Chondrocyte (in vitro differentiated cells): ENCODE measurements around the gene COL5A1. TPM values are rescaled to one million over a fixed set of nuclear protein-coding genes. Genes with fewer than 3 reads are reported as not detected.

Experiments
- DNase-seq: peaks from one replicate; pipeline ENCODE4 v3.0.0; 2021; ENCODE audit warnings: mixed read lengths, low spot score
- H3K27ac Mint-ChIP-seq: one replicate; pipeline ENCODE4 v1.8.0; 2021; ENCODE audit warnings: mild to moderate bottlenecking, moderate library complexity, mixed read lengths; ENCODE audit not compliant: unreplicated experiment
- H3K27me3 Mint-ChIP-seq: 2 replicates; pipeline ENCODE4 v1.8.0; 2021; ENCODE audit warnings: low read depth, mixed read lengths
- H3K36me3 Mint-ChIP-seq: 2 replicates; pipeline ENCODE4 v1.8.0; 2021; ENCODE audit warnings: low read depth, mixed read lengths
- H3K4me1 Mint-ChIP-seq: 2 replicates; pipeline ENCODE4 v1.8.0; 2021; ENCODE audit warnings: low read depth, mild to moderate bottlenecking, mixed read lengths
- H3K4me3 Mint-ChIP-seq: one replicate; pipeline ENCODE4 v1.8.0; 2021; ENCODE audit warnings: mild to moderate bottlenecking, moderate library complexity, mixed read lengths; ENCODE audit not compliant: unreplicated experiment
- H3K9me3 Mint-ChIP-seq: 2 replicates; pipeline ENCODE4 v1.8.0; 2021; ENCODE audit warnings: low read depth, mixed read lengths
- total RNA-seq: library from RNA; stranded (reverse); gene quantifications from 3 replicates; pipeline ENCODE4 v1.2.1, GENCODE V29; 2021
- TF ChIP-seq, protein P1 (sequence below): fragments of 200-600 bp; sonication (generic); IDR thresholded peaks from 2 replicates; pipeline ENCODE4 v1.5.0; 2021; ENCODE audit warnings: antibody characterized with exemption, mild to moderate bottlenecking, moderate library complexity

COL5A1 gene
- total RNA-seq, 1 donor from 2014 or later, result 2,235 TPM

DNA sequence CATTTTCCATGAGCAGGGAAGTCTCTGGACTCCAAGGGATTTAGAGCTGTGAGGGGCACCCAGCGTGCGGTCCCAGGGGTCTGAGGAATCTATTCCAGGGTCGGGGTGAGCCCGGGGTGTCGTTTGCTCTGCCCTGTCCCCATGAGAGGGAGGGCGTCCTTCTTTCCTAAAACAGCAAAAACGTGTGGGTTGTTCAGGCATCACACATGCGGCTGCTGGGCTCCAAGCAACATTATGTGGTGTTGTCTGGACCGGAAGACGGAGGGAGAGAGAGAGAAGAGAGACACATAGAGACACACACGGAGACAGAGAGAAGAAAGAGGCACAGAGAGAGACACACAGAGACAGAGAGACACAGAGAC, 42.7 kb upstream of the COL5A1 start:
- DNase-seq, result no peak
- H3K4me1 Mint-ChIP-seq, result peaks cover 27% of the 10 kb centered on the region
- H3K36me3 Mint-ChIP-seq, result no peaks in the 10 kb centered on the region
- H3K9me3 Mint-ChIP-seq, result no peaks in the 10 kb centered on the region
- H3K4me3 Mint-ChIP-seq, result no peak overlapping the region
- H3K27me3 Mint-ChIP-seq, result no peaks in the 10 kb centered on the region
- TF ChIP-seq, protein P1, sequence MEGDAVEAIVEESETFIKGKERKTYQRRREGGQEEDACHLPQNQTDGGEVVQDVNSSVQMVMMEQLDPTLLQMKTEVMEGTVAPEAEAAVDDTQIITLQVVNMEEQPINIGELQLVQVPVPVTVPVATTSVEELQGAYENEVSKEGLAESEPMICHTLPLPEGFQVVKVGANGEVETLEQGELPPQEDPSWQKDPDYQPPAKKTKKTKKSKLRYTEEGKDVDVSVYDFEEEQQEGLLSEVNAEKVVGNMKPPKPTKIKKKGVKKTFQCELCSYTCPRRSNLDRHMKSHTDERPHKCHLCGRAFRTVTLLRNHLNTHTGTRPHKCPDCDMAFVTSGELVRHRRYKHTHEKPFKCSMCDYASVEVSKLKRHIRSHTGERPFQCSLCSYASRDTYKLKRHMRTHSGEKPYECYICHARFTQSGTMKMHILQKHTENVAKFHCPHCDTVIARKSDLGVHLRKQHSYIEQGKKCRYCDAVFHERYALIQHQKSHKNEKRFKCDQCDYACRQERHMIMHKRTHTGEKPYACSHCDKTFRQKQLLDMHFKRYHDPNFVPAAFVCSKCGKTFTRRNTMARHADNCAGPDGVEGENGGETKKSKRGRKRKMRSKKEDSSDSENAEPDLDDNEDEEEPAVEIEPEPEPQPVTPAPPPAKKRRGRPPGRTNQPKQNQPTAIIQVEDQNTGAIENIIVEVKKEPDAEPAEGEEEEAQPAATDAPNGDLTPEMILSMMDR, result no peak
- H3K27ac Mint-ChIP-seq, result no peak overlapping the region

DNA sequence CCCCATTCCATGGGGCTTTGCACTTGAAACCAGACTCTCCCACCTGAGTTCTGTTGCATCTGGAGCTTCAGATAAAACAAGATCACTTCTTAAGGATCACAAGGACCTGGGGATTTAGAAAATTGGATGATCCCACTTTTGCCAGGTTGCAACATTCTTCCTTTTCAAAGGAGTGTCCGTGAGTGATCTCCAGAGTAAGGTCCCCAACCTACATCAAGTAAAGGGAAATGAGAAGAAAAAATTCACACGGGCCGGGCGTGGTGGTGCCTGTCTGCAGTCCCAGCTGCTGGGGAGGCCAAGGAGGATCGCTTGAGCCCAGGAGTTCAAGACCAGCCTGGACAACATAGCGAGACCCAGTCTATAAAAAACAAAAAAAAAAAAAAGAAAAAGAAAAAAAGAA, 41.2 kb upstream of the COL5A1 start:
- Mint-ChIP-seq H3K9me3 (no peaks in the 10 kb centered on the region), H3K36me3 (no peaks in the 10 kb centered on the region), H3K4me3 (no peak overlapping the region), H3K4me1 (peaks cover 39% of the 10 kb centered on the region), H3K27ac (peak overlapping the region; percentile 33), H3K27me3 (no peaks in the 10 kb centered on the region)
- TF ChIP-seq, protein P1, result no peak
- DNase-seq, result no peak

DNA sequence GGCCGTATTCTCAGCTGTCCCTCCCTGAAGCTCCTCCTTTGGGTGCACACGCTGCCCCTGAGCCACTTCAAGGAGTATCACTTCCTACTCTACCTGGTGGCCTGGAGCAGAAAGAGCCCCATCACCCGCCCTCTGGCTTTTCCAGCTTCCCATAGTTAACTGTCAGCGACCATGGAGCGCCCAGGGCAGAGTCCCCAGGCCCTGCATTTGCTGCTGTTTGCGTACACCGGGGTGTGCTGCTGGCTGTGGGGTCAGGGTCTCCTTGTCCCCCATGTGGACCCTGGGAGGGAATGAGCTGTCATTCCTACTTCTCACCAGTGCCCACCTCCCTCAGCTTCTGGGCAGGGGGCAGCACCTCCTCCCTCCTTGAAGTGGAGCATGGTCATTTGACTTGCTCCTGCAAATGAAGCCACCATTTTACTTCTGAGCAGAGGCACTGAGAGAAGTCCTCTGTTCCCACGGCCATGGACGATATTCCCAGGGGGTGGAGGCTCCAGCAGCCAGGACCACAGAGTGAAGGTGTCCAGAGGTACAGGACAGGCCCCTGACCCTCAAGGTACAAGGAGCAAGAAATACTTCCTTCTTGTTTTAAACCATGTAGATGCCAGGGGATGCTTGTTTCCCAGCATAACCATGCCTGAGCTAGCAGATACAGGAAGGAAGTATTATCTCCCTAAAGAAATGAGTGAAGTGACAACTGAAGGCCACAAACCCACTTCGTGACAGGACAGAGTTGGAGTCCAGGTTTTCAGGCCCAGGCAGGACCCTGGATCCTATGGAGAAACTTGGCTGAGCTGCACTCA, 40.6 kb upstream of the COL5A1 start:
- Mint-ChIP-seq H3K27ac (no peak overlapping the region), H3K36me3 (no peaks in the 10 kb centered on the region), H3K9me3 (no peaks in the 10 kb centered on the region), H3K4me3 (no peak overlapping the region), H3K4me1 (peaks cover 46% of the 10 kb centered on the region), H3K27me3 (no peaks in the 10 kb centered on the region)
- TF ChIP-seq, protein P1, result no peak
- DNase-seq, result no peak

DNA sequence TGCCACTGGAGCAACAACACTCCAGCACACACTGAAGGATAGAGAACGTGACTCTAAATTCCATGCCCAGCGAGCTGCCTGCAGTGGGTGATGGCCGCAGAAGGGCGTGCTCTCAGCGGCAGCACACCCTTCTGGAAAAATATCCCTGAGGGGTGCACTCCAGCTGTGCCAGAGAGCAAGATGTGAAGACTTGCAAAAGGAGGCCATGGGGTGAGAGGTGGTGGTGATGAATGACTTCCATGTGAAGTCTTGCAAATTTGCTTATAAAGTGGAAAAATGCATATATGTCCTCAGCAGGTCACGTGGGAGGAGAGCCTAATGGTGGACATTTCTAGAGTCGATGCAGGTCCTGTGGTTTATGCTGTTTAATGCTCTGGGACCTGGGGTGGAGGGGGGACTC, 39.8 kb upstream of the COL5A1 start:
- TF ChIP-seq, protein P1, result no peak
- H3K9me3 Mint-ChIP-seq, result no peaks in the 10 kb centered on the region
- peak overlapping the region; percentile 94 for H3K27ac Mint-ChIP-seq
- no peaks in the 10 kb centered on the region for H3K27me3 Mint-ChIP-seq
- no peak overlapping the region for H3K4me3 Mint-ChIP-seq
- peaks cover 50% of the 10 kb centered on the region for H3K4me1 Mint-ChIP-seq
- DNase-seq, result no peak
- H3K36me3 Mint-ChIP-seq, result no peaks in the 10 kb centered on the region

DNA sequence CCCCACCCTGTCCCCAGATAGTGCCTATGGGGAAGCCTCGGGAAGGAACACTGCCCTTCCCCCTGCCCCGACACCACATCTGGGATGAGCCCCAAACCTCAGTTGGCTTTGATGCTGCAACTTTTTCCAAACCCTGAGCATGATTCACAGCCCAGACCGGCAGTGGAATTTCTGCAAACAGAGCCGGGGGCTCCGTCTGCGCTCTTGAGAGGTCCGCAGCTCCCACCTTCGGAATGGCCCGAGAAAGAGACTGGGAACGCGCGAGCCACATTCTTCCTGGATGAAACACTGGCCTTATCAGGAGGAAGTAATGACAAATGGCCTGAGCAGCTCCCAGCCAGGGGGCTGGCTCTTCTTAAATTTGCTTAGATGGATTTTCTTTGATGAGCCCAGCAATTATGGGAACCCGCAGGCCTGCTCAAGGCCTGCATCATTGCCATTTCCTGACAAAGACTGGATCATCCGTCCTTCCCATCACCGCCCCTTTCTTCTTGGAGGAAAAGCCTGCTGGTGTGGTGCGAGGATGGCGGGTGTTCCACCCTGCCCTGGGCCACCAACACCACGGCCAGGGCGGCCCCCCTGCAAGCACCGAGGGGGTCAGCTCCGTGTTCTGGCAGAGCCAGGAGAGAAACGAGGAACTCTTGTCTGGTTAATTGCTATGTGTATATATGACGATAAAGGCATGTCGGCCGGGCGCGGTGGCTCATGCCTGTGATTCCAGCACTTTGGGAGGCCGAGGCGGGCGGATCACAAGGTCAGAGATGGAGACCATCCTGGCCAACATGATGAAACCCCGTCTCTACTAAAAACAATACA, 38.8 kb upstream of the COL5A1 start:
- TF ChIP-seq, protein P1, result no peak
- Mint-ChIP-seq H3K9me3 (no peaks in the 10 kb centered on the region), H3K27me3 (no peaks in the 10 kb centered on the region), H3K36me3 (no peaks in the 10 kb centered on the region), H3K27ac (peak overlapping the region; percentile 94), H3K4me3 (no peak overlapping the region), H3K4me1 (peaks cover 60% of the 10 kb centered on the region)
- DNase-seq, result no peak
